ENCODE data around the gene ADAMTS17.
A peak's percentile ranks its signal among the peaks of the same experiment; 100 is the strongest.
"Not testable (repeated sequence)": the region's sequence is repeated elsewhere in the genome, so short reads cannot be mapped to it uniquely, and the experiment has no call there.

ADAMTS17 gene

DNA sequence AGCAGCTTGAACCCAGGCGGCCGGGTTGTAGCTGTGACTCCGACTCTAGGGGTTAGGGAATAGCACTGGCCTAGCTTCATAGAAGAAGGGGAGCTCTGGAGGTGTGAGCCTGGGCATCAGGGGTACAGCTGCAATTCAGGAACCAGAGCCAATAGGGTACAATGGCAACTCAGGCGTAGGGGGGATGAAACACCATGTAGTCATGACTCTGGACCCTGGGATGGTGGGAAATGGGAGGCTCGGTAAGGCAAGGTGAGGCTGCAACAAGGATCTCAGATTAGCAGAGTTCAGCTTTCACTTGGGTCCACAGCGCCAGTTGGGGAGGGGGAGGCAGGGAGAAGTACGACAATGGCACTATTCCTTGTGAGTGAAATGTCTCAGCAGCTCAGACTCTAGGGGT is 398.3 kb downstream of the ADAMTS17 start:
- Mint-ChIP-seq H3K36me3 (peaks cover 6% of the 10 kb centered on the region), H3K4me1 (no peaks in the 10 kb centered on the region), H3K27ac (no peak overlapping the region), H3K27me3 (peaks cover 33% of the 10 kb centered on the region), H3K4me3 (no peak overlapping the region), H3K9me3 (peaks cover 34% of the 10 kb centered on the region)
- no peak for ATAC-seq

DNA sequence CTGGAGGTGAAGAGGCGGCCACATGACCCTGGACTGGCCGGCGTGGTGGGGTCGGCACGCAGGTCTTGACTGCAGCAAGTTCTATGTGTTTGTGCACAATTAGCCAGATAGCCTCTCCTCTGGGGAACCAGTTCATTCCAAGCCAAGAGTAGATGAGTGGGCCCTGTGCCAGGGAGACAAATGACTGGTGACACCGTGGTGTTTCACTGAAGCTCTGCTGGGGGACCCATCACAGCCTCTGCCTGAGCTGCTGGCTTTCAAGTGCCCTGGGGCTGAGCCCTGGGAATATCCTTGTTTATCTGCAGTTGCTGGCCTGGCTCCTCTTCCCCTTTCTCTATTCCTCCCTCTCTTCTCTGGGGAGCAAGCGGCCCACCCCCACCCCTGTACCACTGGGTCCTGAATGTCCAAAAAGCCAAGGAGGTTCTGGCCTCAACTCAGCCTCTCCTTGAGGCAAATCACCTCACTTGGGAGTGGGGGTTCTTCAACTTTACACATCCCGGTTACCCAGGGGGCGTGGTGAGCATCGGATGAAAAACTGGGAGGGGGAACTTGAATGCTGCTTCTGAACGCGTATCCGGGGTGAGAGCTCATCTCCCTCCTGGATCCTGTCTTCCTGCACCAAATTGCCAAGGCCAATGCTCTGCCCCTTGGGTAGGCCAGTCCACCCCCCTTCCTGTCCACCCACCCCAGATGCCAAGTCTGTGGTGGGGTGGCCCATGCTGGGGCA is 408.9 kb downstream of the ADAMTS17 start:
- Mint-ChIP-seq H3K27me3 (peaks cover 29% of the 10 kb centered on the region), H3K4me1 (peaks cover 6% of the 10 kb centered on the region), H3K27ac (no peak overlapping the region), H3K9me3 (peaks cover 2% of the 10 kb centered on the region), H3K36me3 (no peaks in the 10 kb centered on the region), H3K4me3 (no peak overlapping the region)
- ATAC-seq, result no peak

DNA sequence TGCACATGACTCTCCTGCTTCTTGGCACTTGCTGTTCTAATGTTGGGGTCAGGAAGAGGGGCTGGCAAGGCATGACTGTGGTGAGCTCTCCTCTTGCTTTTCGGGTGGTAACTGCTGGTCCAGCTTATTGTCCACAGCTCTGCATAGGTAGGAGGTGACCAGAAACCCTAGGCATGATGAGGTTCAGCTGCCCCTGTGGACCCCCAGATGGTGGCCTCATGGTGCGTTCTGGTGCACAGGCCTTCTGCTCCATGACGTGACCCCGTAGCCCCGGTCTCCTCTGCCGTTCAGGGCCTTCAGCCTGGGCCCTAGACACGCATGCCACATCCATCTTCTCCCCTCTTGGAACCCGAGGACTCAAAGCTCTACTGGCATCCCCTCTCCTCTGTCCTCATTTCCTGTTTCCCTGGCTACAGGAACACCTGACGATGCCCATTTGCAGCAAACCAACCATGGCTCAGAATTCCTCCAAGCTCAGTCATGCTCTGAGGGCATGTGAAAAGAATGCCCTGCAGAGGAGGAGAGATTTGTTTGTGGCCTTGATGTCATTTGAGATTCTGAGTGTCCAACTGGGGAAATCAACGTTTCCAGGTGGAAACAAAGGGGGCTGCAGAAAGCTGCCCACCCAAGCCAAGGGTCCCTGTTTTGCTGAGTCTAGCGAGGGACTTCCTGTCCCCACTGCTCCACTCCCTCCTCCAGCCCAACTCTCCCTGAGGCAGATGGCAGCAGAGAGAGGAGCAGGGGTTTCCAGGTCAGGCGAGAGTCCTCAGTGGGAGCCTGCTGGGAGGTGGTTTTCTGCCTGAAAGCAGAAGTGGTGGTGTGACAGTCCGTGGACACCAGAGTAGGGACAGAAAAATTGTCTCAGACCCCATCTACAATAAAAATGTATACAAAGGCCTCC is 409.8 kb downstream of the ADAMTS17 start:
- Mint-ChIP-seq H3K4me1 (peaks cover 6% of the 10 kb centered on the region), H3K27ac (no peak overlapping the region), H3K27me3 (peaks cover 25% of the 10 kb centered on the region), H3K36me3 (no peaks in the 10 kb centered on the region), H3K9me3 (peaks cover 2% of the 10 kb centered on the region), H3K4me3 (no peak overlapping the region)
- ATAC-seq, result no peak

DNA sequence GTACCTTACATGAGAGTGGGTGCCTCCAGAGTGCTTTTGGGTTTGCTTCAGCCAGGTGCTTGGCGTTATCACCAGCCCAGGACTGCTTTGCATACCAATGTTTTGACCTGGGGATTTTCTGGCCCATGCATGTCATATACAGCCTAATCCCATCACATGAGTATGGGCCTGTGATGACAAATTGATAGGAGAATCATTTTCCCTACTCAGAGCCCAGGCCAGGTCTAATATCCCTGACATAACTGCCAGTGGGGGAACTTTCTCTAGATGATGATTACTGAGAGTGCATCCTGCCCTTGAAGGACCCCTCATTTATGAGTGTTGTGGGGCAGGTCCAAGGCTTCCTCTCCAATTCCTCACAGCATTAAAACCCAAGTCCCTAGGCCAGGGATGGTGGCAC is 411.1 kb downstream of the ADAMTS17 start:
- ATAC-seq, result no peak
- Mint-ChIP-seq H3K9me3 (peaks cover 2% of the 10 kb centered on the region), H3K27ac (no peak overlapping the region), H3K27me3 (peaks cover 13% of the 10 kb centered on the region), H3K4me1 (peaks cover 6% of the 10 kb centered on the region), H3K4me3 (no peak overlapping the region), H3K36me3 (no peaks in the 10 kb centered on the region)

DNA sequence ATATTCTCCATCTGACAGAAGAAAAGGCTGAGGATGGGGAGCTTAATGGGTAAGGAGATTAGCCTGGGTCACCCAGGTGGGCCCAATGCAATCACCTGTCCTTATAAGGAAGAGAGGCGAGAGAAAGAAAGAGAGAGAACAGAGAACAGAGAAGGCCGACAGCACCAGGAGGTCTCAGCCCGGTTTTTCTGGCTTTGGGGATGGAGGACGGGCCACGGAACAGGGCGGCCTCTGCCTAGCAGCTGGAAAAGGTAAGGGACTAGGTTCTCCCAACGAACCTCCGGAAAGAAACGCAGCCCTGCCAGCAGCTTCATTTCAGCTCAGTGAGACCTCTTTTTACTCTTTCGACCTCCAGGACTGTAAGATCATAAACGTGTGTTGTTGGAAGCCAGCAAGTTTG is 412.5 kb downstream of the ADAMTS17 start:
- H3K4me3 Mint-ChIP-seq, result peak overlapping the region; percentile 11

DNA sequence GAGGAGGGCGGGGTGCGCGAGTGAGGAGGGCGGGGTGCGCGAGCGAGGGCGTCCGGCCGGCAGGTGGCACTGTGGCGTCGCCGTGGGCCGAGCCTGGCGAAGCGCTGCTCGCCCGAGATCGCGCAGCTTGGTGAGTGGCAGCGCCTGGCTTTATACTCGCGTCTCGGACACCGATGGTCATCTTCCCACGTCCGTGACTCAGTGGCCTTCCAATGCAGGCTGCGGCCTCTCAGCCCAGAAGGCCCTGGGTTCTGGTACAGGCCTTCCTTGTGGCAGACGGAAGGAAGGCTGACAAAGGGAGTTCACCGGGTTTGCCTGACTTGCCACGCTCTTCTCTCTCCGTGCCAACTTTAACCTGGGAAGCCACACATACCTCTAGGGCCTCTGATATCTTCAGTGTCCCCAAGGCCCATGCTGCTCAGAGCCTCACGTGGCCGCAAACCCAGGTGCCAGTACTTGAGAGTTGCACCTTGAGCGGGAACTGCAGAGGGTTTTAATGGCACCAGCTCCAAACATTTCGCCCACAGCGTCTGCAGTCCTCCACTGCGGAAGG is 413.3 kb downstream of the ADAMTS17 start:
- Mint-ChIP-seq H3K4me3 (peak overlapping the region; percentile 90), H3K27ac (peak overlapping the region; percentile 81), H3K4me1 (peaks cover 6% of the 10 kb centered on the region), H3K27me3 (peaks cover 8% of the 10 kb centered on the region), H3K36me3 (no peaks in the 10 kb centered on the region), H3K9me3 (no peaks in the 10 kb centered on the region)
- peak; percentile 97 for ATAC-seq

More for the DNA sequence above, 412.5 kb downstream of the ADAMTS17 start:
- H3K27ac Mint-ChIP-seq, result no peak overlapping the region
- H3K9me3 Mint-ChIP-seq, result no peaks in the 10 kb centered on the region
- no peak for ATAC-seq
- H3K27me3 Mint-ChIP-seq, result peaks cover 13% of the 10 kb centered on the region
- no peaks in the 10 kb centered on the region for H3K36me3 Mint-ChIP-seq
- H3K4me1 Mint-ChIP-seq, result peaks cover 6% of the 10 kb centered on the region

DNA sequence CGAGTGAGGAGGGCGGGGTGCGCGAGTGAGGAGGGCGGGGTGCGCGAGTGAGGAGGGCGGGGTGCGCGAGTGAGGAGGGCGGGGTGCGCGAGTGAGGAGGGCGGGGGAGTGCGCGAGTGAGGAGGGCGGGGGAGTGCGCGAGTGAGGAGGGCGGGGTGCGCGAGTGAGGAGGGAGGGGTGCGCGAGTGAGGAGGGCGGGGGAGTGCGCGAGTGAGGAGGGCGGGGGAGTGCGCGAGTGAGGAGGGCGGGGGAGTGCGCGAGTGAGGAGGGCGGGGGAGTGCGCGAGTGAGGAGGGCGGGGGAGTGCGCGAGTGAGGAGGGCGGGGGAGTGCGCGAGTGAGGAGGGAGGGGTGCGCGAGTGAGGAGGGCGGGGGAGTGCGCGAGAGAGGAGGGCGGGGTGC is 415.2 kb downstream of the ADAMTS17 start:
- not testable (repeated sequence) for H3K36me3 Mint-ChIP-seq, H3K27me3 Mint-ChIP-seq, H3K4me3 Mint-ChIP-seq, H3K27ac Mint-ChIP-seq, H3K9me3 Mint-ChIP-seq, H3K4me1 Mint-ChIP-seq, ATAC-seq

DNA sequence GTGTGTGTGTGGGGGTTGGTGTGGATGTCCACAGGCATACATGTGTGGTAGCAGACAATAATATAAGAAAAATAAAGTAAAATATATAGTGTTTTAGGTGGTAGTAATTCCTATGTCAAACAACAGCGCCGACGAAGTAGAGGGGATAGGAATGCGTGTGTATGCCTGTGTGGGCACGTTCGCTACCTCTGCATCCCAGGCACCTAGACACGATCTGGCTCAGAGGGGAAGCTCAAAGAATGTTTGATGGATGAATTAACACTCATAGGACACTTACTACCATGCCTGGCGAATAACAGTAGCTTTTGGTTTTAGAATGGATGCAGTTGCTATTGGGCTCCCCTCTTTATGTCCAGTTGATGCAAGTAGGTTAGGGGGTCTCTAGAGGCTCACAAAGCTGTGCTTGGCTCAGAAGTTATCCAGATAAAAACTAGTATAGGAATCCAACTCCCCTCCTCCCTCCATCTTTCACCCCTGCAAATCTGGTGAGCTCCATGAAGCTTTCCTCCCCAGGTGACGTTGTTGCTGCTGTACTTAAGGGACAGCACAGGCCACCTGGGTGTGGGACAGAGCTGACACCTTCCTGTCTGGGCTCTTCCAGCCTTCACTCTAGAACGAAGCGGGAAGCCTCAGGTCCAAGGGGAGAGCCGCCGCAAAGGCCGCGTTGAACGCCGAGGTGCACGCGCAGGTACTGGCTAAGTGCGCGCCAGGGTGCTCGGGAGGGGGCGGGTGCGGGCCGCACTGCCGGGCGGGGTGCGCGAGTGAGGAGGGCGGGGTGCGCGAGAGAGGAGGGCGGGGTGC is 415.9 kb downstream of the ADAMTS17 start:
- H3K27me3 Mint-ChIP-seq, result peaks cover 8% of the 10 kb centered on the region
- ATAC-seq, result peak; percentile 76
- no peak overlapping the region for H3K27ac Mint-ChIP-seq
- H3K4me3 Mint-ChIP-seq, result peak overlapping the region; percentile 80
- peaks cover 6% of the 10 kb centered on the region for H3K4me1 Mint-ChIP-seq
- no peaks in the 10 kb centered on the region for H3K9me3 Mint-ChIP-seq
- no peaks in the 10 kb centered on the region for H3K36me3 Mint-ChIP-seq

DNA sequence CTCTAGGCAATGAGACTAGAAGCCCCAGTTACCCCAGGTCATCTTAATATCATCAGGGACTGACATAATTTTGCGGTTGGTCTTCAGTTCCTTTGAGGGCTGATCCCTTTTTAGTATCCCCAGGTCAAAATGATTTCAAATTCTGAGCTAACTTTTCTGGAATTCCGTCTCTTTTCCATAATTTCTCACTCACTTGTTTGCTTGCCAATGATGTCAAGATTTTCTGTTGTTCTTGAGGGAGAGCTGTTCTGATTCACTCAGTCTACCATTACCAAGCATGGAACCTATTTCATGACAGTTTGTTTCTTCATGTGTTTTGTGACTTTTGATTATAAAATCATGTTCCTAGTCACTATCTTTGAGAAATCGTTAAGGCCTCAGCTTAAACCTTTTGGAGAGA is 418.1 kb downstream of the ADAMTS17 start:
- no peaks in the 10 kb centered on the region for H3K9me3 Mint-ChIP-seq
- H3K4me1 Mint-ChIP-seq, result peaks cover 3% of the 10 kb centered on the region
- H3K27ac Mint-ChIP-seq, result no peak overlapping the region
- H3K36me3 Mint-ChIP-seq, result no peaks in the 10 kb centered on the region
- no peak for ATAC-seq
- H3K4me3 Mint-ChIP-seq, result no peak overlapping the region
- H3K27me3 Mint-ChIP-seq, result peaks cover 23% of the 10 kb centered on the region
